ENCODE results near the gene RNF224. TPM values are rescaled to one million over a fixed set of nuclear protein-coding genes. Genes with fewer than 3 reads are reported as not detected.
A peak's percentile ranks its signal among the peaks of the same experiment; 100 is the strongest.

The RNF224 gene
- total and polyA plus RNA-seq, 2 of the 13 experiments (the other 11 are each of a cell fraction or from before 2014, with no cell fraction given) = 0.09 TPM; not detected in 1

DNA sequence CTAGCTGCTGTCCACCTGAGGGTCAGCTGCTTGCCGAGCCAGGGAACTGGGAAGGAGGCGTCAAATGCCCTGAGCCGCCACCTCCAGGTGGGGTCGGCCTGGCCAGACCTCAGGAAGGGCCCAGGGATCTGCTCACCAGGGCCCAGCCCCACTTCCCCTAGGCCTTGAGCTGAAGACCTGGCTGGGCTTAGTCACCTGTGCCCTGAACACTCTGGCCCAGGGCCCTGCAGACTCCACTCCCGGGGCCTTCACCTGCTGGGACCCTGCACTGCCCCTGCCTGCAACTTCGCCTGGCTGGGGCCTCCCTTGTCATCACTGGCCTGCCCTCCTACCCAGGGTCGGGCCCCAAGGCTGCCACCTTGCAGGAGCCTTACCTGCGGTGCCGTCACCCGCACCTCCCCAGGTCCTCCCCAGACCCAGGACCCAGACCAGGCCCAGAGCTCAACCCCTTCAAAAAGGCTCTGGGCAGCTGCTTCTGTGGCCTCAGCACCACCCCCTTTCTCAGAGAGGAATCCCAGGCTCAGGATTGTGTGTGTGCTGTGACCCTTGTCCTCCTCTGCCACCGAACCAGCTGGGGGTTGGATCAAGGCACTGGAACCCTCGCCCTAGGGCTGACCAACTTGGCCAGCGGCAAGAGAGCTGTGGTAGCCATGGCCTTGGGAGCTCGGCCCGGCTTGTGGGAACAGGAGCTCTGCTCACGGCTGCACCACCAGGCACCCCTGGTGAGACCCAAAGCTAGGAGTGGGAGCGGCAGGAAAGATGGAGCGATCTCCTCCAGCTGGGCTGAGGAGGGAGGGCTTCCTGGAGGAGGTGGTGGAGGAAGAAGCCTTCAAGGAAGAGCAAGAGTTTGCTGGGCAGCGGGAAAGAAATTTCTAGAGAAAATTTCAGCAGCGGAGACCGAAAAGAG is 26.7 kb downstream of the RNF224 start (continued):
- TF ChIP-seq, protein P1, sequence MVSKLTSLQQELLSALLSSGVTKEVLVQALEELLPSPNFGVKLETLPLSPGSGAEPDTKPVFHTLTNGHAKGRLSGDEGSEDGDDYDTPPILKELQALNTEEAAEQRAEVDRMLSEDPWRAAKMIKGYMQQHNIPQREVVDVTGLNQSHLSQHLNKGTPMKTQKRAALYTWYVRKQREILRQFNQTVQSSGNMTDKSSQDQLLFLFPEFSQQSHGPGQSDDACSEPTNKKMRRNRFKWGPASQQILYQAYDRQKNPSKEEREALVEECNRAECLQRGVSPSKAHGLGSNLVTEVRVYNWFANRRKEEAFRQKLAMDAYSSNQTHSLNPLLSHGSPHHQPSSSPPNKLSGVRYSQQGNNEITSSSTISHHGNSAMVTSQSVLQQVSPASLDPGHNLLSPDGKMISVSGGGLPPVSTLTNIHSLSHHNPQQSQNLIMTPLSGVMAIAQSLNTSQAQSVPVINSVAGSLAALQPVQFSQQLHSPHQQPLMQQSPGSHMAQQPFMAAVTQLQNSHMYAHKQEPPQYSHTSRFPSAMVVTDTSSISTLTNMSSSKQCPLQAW (CRISPR knock-in tag; IDR thresholded peaks at IDR 0.05) = peak; percentile 60; the same call in 1 of the 2 replicates
- TF ChIP-seq ZNF432 (CRISPR knock-in tag; IDR thresholded peaks at IDR 0.05; ENCODE audit: borderline replicate concordance) (no peak), GATA4 (IDR thresholded peaks at IDR 0.05; ENCODE audit: borderline replicate concordance, low read depth) (no peak), PHF5A (CRISPR knock-in tag; IDR thresholded peaks at IDR 0.05; ENCODE audit: low read depth, unreplicated experiment) (no peak), ZNF335 (CRISPR knock-in tag; IDR thresholded peaks at IDR 0.05) (no peak), ZNF367 (CRISPR knock-in tag; IDR thresholded peaks at IDR 0.05; ENCODE audit: borderline replicate concordance) (no peak), AGO1 (IDR thresholded peaks at IDR 0.05; ENCODE audit: low read depth, low read length, poor library complexity, severe bottlenecking) (peak; percentile 11), KDM4B (CRISPR knock-in tag; IDR thresholded peaks at IDR 0.05) (no peak)
- TF ChIP-seq, protein P2, sequence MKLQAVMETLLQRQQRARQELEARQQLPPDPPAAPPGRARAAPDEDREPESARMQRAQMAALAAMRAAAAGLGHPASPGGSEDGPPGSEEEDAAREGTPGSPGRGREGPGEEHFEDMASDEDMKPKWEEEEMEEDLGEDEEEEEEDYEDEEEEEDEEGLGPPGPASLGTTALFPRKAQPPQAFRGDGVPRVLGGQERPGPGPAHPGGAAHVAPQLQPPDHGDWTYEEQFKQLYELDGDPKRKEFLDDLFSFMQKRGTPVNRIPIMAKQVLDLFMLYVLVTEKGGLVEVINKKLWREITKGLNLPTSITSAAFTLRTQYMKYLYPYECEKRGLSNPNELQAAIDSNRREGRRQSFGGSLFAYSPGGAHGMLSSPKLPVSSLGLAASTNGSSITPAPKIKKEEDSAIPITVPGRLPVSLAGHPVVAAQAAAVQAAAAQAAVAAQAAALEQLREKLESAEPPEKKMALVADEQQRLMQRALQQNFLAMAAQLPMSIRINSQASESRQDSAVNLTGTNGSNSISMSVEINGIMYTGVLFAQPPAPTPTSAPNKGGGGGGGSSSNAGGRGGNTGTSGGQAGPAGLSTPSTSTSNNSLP (IDR thresholded peaks at IDR 0.05; ENCODE audit: low read depth, low read length) = no peak
- TF ChIP-seq, protein P3, sequence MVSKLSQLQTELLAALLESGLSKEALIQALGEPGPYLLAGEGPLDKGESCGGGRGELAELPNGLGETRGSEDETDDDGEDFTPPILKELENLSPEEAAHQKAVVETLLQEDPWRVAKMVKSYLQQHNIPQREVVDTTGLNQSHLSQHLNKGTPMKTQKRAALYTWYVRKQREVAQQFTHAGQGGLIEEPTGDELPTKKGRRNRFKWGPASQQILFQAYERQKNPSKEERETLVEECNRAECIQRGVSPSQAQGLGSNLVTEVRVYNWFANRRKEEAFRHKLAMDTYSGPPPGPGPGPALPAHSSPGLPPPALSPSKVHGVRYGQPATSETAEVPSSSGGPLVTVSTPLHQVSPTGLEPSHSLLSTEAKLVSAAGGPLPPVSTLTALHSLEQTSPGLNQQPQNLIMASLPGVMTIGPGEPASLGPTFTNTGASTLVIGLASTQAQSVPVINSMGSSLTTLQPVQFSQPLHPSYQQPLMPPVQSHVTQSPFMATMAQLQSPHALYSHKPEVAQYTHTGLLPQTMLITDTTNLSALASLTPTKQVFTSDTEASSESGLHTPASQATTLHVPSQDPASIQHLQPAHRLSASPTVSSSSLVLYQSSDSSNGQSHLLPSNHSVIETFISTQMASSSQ (IDR thresholded peaks at IDR 0.05; ENCODE audit: low read depth) = no peak
- TF ChIP-seq, protein P3 (CRISPR knock-in tag; IDR thresholded peaks at IDR 0.05; ENCODE audit: borderline replicate concordance) = no peak
- TF ChIP-seq, protein P4, sequence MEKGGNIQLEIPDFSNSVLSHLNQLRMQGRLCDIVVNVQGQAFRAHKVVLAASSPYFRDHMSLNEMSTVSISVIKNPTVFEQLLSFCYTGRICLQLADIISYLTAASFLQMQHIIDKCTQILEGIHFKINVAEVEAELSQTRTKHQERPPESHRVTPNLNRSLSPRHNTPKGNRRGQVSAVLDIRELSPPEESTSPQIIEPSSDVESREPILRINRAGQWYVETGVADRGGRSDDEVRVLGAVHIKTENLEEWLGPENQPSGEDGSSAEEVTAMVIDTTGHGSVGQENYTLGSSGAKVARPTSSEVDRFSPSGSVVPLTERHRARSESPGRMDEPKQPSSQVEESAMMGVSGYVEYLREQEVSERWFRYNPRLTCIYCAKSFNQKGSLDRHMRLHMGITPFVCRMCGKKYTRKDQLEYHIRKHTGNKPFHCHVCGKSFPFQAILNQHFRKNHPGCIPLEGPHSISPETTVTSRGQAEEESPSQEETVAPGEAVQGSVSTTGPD (CRISPR knock-in tag; IDR thresholded peaks at IDR 0.05) = 0 out of 2 replicates have a peak, but pooled peaks have one; percentile 34
- TF ChIP-seq, protein P5, sequence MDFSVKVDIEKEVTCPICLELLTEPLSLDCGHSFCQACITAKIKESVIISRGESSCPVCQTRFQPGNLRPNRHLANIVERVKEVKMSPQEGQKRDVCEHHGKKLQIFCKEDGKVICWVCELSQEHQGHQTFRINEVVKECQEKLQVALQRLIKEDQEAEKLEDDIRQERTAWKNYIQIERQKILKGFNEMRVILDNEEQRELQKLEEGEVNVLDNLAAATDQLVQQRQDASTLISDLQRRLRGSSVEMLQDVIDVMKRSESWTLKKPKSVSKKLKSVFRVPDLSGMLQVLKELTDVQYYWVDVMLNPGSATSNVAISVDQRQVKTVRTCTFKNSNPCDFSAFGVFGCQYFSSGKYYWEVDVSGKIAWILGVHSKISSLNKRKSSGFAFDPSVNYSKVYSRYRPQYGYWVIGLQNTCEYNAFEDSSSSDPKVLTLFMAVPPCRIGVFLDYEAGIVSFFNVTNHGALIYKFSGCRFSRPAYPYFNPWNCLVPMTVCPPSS (IDR thresholded peaks at IDR 0.05) = no peak
- TF ChIP-seq, protein P6, sequence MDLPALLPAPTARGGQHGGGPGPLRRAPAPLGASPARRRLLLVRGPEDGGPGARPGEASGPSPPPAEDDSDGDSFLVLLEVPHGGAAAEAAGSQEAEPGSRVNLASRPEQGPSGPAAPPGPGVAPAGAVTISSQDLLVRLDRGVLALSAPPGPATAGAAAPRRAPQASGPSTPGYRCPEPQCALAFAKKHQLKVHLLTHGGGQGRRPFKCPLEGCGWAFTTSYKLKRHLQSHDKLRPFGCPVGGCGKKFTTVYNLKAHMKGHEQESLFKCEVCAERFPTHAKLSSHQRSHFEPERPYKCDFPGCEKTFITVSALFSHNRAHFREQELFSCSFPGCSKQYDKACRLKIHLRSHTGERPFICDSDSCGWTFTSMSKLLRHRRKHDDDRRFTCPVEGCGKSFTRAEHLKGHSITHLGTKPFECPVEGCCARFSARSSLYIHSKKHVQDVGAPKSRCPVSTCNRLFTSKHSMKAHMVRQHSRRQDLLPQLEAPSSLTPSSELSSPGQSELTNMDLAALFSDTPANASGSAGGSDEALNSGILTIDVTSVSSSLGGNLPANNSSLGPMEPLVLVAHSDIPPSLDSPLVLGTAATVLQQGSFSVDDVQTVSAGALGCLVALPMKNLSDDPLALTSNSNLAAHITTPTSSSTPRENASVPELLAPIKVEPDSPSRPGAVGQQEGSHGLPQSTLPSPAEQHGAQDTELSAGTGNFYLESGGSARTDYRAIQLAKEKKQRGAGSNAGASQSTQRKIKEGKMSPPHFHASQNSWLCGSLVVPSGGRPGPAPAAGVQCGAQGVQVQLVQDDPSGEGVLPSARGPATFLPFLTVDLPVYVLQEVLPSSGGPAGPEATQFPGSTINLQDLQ (CRISPR knock-in tag; IDR thresholded peaks at IDR 0.05) = no peak
